NT2/D1 (cell line): ENCODE results near the gene CXCL8.

Source experiments
- SUZ12 ChIP-seq: IDR thresholded peaks from 2 replicates; pipeline ENCODE4 v1.6.1; 2011; ENCODE audit not compliant: insufficient read length, insufficient read depth; ENCODE audit errors: extremely low read depth
- YY1 ChIP-seq: IDR thresholded peaks from 2 replicates; pipeline ENCODE4 v1.6.1; 2011; ENCODE audit not compliant: insufficient read length, insufficient read depth
- ZNF274 ChIP-seq: IDR thresholded peaks from 2 replicates; pipeline ENCODE4 v1.6.1; 2011; ENCODE audit warnings: mild to moderate bottlenecking, low read depth, low read length

DNA sequence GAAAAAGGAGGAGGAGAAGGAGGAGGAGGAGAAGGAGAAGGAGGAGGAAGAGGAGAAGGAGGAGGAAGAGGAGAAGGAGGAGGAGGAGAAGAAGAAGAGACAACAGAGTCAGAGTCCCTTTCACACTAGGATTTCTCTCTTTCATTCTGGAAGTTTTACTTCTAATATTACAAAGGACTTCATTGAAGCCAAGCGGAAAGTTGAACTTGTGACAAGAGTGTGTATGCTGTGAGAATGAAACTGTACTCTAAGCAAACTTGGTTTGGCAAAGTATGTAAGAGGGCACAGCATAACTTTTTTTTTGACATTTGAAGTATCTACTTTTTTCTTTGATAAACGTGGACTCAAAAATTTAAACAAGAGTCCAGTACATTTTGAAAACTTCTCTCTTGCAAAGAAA is 48.0 kb downstream of the CXCL8 start:
- no peak for TF ChIP-seq YY1
- no peak for TF ChIP-seq ZNF274
- no peak for TF ChIP-seq SUZ12
